IPS-18c (cell line): ENCODE data around the gene DYNC1H1.

Source experiments
- H3K4me3 ChIP-seq: 2 replicates; pipeline ENCODE4 v1.7.0; 2013; ENCODE audit warnings: low read depth, mild to moderate bottlenecking, low read length, moderate library complexity; ENCODE audit not compliant: insufficient read depth
- H3K9me3 ChIP-seq: one replicate; pipeline ENCODE4 v1.6.1; 2013; ENCODE audit warnings: mild to moderate bottlenecking, low read length, moderate library complexity; ENCODE audit not compliant: control insufficient read depth, insufficient read depth

DYNC1H1 gene

GRCh38 chr14:101934601-101935150 lies 29.7 kb upstream of the DYNC1H1 start:
- H3K4me3 ChIP-seq, result no peak overlapping the region
- no peaks in the 10 kb centered on the region for H3K9me3 ChIP-seq

GRCh38 chr14:101937926-101938767 lies 26.2 kb upstream of the DYNC1H1 start:
- peaks cover 2% of the 10 kb centered on the region for H3K9me3 ChIP-seq
- no peak overlapping the region for H3K4me3 ChIP-seq

- peaks cover 2% of the 10 kb centered on the region for H3K9me3 ChIP-seq
- H3K4me3 ChIP-seq, result no peak overlapping the region
Observed at GRCh38 chr14:101939646-101940170, 24.7 kb upstream of the DYNC1H1 start.

- H3K9me3 ChIP-seq, result peaks cover 2% of the 10 kb centered on the region
Observed at GRCh38 chr14:101944451-101944850, 19.9 kb upstream of the DYNC1H1 start.

GRCh38 chr14:101945171-101945570 lies 19.2 kb upstream of the DYNC1H1 start:
- Histone ChIP-seq H3K4me3 (no peak overlapping the region; the same call in 1 of the 2 replicates), H3K9me3 (peaks cover 2% of the 10 kb centered on the region)

More at GRCh38 chr14:101944451-101944850, 19.9 kb upstream of the DYNC1H1 start:
- no peak overlapping the region for H3K4me3 ChIP-seq

GRCh38 chr14:101947577-101947903 lies 16.8 kb upstream of the DYNC1H1 start:
- H3K4me3 ChIP-seq, result peak overlapping the region; percentile 91
- H3K9me3 ChIP-seq, result no peaks in the 10 kb centered on the region

GRCh38 chr14:101947904-101948665 lies 16.3 kb upstream of the DYNC1H1 start:
- H3K9me3 ChIP-seq, result no peaks in the 10 kb centered on the region
- H3K4me3 ChIP-seq, result peak overlapping the region; percentile 91

- H3K9me3 ChIP-seq, result no peaks in the 10 kb centered on the region
- H3K4me3 ChIP-seq, result peak overlapping the region; percentile 89
Observed at GRCh38 chr14:101948666-101949216, 15.6 kb upstream of the DYNC1H1 start.

- no peak overlapping the region for H3K4me3 ChIP-seq
Observed at GRCh38 chr14:101950100-101950499, 14.3 kb upstream of the DYNC1H1 start.

GRCh38 chr14:101950516-101951215 lies 13.7 kb upstream of the DYNC1H1 start:
- Histone ChIP-seq H3K9me3 (no peaks in the 10 kb centered on the region), H3K4me3 (no peak overlapping the region)

More at GRCh38 chr14:101950100-101950499, 14.3 kb upstream of the DYNC1H1 start:
- no peaks in the 10 kb centered on the region for H3K9me3 ChIP-seq

- H3K9me3 ChIP-seq, result peaks cover 2% of the 10 kb centered on the region
- no peak overlapping the region for H3K4me3 ChIP-seq
Observed at GRCh38 chr14:101953151-101953550, 11.2 kb upstream of the DYNC1H1 start.

GRCh38 chr14:101954501-101954900 lies 9.9 kb upstream of the DYNC1H1 start:
- Histone ChIP-seq H3K9me3 (peaks cover 2% of the 10 kb centered on the region), H3K4me3 (no peak overlapping the region)

GRCh38 chr14:101955695-101956161 lies 8.6 kb upstream of the DYNC1H1 start:
- peaks cover 2% of the 10 kb centered on the region for H3K9me3 ChIP-seq
- H3K4me3 ChIP-seq, result no peak overlapping the region

GRCh38 chr14:101956179-101956885 lies 8.0 kb upstream of the DYNC1H1 start:
- H3K4me3 ChIP-seq, result no peak overlapping the region
- H3K9me3 ChIP-seq, result peaks cover 2% of the 10 kb centered on the region

- Histone ChIP-seq H3K9me3 (peaks cover 2% of the 10 kb centered on the region), H3K4me3 (no peak overlapping the region)
Observed at GRCh38 chr14:101957406-101958234, 6.8 kb upstream of the DYNC1H1 start.
